HCT116 (cell line): ENCODE results near the gene SLC22A5.
"Not testable (repeated sequence)": the region's sequence is repeated elsewhere in the genome, so short reads cannot be mapped to it uniquely, and the experiment has no call there.

Experiments used
- CTCF ChIP-seq, 3 experiments: fragments of 200-600 bp in 1 of 3; sonication (generic) in 1 of 3; IDR thresholded peaks in 2 of 3; conservative IDR thresholded peaks in 1 of 3; 2 replicates each; pipeline ENCODE4 v1.5.1; 2012 to 2017; ENCODE audit warnings: low read depth in 2 of 3, low read length in 2 of 3, antibody characterized with exemption in 1 of 3, borderline replicate concordance in 1 of 3, control low read depth in 1 of 3, mild to moderate bottlenecking in 1 of 3, mixed read lengths in 1 of 3, mixed run types in 1 of 3, moderate library complexity in 1 of 3; ENCODE audit not compliant: insufficient read depth in 1 of 3
- EGR1 ChIP-seq: IDR thresholded peaks from 2 replicates; pipeline ENCODE4 v1.6.1; 2012; ENCODE audit warnings: low read depth
- POLR2A ChIP-seq: IDR thresholded peaks from 2 replicates; pipeline ENCODE4 v1.7.0; 2011; ENCODE audit warnings: borderline replicate concordance; ENCODE audit not compliant: insufficient read depth, insufficient read length; ENCODE audit errors: extremely low read depth
- POLR2AphosphoS5 ChIP-seq: IDR thresholded peaks from 2 replicates; pipeline ENCODE4 v1.6.1; 2011; ENCODE audit warnings: mild to moderate bottlenecking, low read depth, low read length, moderate library complexity
- SP1 ChIP-seq: IDR thresholded peaks from 2 replicates; pipeline ENCODE4 v1.6.1; 2012; ENCODE audit warnings: low read depth

GRCh38 chr5:132415516-132415915, 46.0 kb downstream of the SLC22A5 start:
- TF ChIP-seq SP1; CTCF (IDR thresholded peaks at IDR 0.05 in 2 of 3, conservative IDR thresholded peaks at IDR 0.05 in 1 of 3; ENCODE audit: borderline replicate concordance in 1 of 3, insufficient read depth in 1 of 3, low read depth in 2 of 3, low read length in 2 of 3); EGR1; POLR2A; POLR2AphosphoS5: not testable (repeated sequence)
